HT-29 (cell line): ENCODE results near the gene CSNK1A1. TPM values are rescaled to one million over a fixed set of nuclear protein-coding genes. Genes with fewer than 3 reads are reported as not detected.
"Not testable (repeated sequence)": the region's sequence is repeated elsewhere in the genome, so short reads cannot be mapped to it uniquely, and the experiment has no call there.

Experiments used
- DNase-seq: peaks from one replicate; pipeline ENCODE4 v3.0.0-alpha.2; 2015; ENCODE audit warnings: low spot score
- total RNA-seq: library from RNA; depleted of rRNA; stranded (reverse); fragments of >200 nt; shearing (Covaris generic); gene quantifications from 2 replicates; pipeline ENCODE4 v1.2.3, GENCODE V29; 2014

Gene CSNK1A1
- total RNA-seq, 1 experiment from 2014 or later = 318 TPM

- DNase-seq = no peak
These were observed 60.4 kb downstream of the CSNK1A1 start for GRCh38 chr5:149490599-149491485.

GRCh38 chr5:149489605-149490037, 61.6 kb downstream of the CSNK1A1 start:
- DNase-seq = peak; percentile 68

- DNase-seq = no peak
These were observed 62.5 kb downstream of the CSNK1A1 start for GRCh38 chr5:149488645-149489306.

- DNase-seq = no peak
These were observed 63.6 kb downstream of the CSNK1A1 start for GRCh38 chr5:149487672-149488071.

- DNase-seq = peak; percentile 47
These were observed 64.3 kb downstream of the CSNK1A1 start for GRCh38 chr5:149486726-149487635.

- DNase-seq = peak; percentile 98
These were observed 65.3 kb downstream of the CSNK1A1 start for GRCh38 chr5:149485655-149486615.

- no peak for DNase-seq
These were observed 69.8 kb downstream of the CSNK1A1 start for GRCh38 chr5:149481485-149481884.

GRCh38 chr5:149478761-149479160, 72.5 kb downstream of the CSNK1A1 start:
- DNase-seq = no peak

GRCh38 chr5:149475777-149476176, 75.5 kb downstream of the CSNK1A1 start:
- no peak for DNase-seq

- DNase-seq = peak; percentile 89
These were observed 77.0 kb downstream of the CSNK1A1 start for GRCh38 chr5:149474198-149474597.

- DNase-seq = no peak
These were observed 77.8 kb downstream of the CSNK1A1 start for GRCh38 chr5:149473441-149473840.

GRCh38 chr5:149472399-149472798, 78.8 kb downstream of the CSNK1A1 start:
- DNase-seq = no peak

- peak; percentile 82 for DNase-seq
These were observed 79.6 kb downstream of the CSNK1A1 start for GRCh38 chr5:149471406-149472183.

GRCh38 chr5:149470942-149471341, 80.3 kb downstream of the CSNK1A1 start:
- DNase-seq = no peak

- peak; percentile 67 for DNase-seq
These were observed 84.7 kb downstream of the CSNK1A1 start for GRCh38 chr5:149466457-149466972.

GRCh38 chr5:149464796-149465489, 86.3 kb downstream of the CSNK1A1 start:
- no peak for DNase-seq

GRCh38 chr5:149461907-149462306, 89.3 kb downstream of the CSNK1A1 start:
- not testable (repeated sequence) for DNase-seq

GRCh38 chr5:149459891-149460290, 91.3 kb downstream of the CSNK1A1 start:
- DNase-seq = no peak

- no peak for DNase-seq
These were observed 93.9 kb downstream of the CSNK1A1 start for GRCh38 chr5:149457393-149457763.
